ENCODE data around the gene KLRF1. TPM values are rescaled to one million over a fixed set of nuclear protein-coding genes. Genes with fewer than 3 reads are reported as not detected.
"Not testable (repeated sequence)": the region's sequence is repeated elsewhere in the genome, so short reads cannot be mapped to it uniquely, and the experiment has no call there.

Gene KLRF1
- total and polyA plus RNA-seq, 3 experiments from 2014 or later = 52.1 TPM; not detected in 2

DNA sequence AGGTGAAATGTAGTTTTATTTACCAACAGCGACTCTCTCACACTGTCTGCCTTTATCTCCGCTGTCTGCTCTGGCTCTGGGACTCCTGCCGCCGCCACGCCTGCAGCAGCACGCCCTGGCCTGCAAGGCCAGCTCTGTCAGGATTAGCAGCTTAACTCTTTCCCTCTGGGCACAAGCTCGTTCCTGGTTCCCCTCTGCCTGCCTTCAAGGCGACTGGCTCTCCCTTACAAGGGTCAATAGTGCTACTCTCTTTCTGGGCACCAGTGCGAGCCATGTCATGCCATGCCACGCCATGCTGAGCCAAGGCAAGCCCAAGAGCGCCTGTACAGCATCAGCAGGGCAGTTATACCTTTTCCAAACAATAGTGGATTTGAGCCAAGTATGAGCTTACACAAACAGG lies 45.5 kb downstream of the KLRF1 start:
- Histone ChIP-seq H3K27me3 (ENCODE audit: insufficient read depth, low read length, poor library complexity, severe bottlenecking) (no peaks in the 10 kb centered on the region), H3K9me3 (ENCODE audit: low read length) (no peaks in the 10 kb centered on the region), H3K4me1 (ENCODE audit: insufficient read depth, low read length) (peaks cover 4% of the 10 kb centered on the region), H3K27ac (ENCODE audit: low read depth, low read length) (no peak overlapping the region), H3K36me3 (ENCODE audit: insufficient read depth, low read length) (no peaks in the 10 kb centered on the region), H3K4me3 (ENCODE audit: low read length) (no peak overlapping the region)
- no peak for DNase-seq
- H3K9me3 Mint-ChIP-seq = no peaks in the 10 kb centered on the region
- peak overlapping the region in 1 of 8 donors; percentile 40 for H3K27ac Mint-ChIP-seq
- peaks cover 0 to 13% (median 0%) of the 10 kb centered on the region in 3 donors for H3K36me3 Mint-ChIP-seq
- no peaks in the 10 kb centered on the region for H3K27me3 Mint-ChIP-seq
- H3K4me1 Mint-ChIP-seq = peaks cover 13 to 26% (median 18%) of the 10 kb centered on the region in 3 donors
- ChIA-PET POLR2A (no interaction called here), CTCF (interaction anchor here (1.3 kb wide), 1 partner anchor 53 kb away, joined by 4 read pairs; no protein-coding TSS in a partner anchor)
- peak overlapping the region in 1 of 7 donors; percentile 67 for H3K4me3 Mint-ChIP-seq

DNA sequence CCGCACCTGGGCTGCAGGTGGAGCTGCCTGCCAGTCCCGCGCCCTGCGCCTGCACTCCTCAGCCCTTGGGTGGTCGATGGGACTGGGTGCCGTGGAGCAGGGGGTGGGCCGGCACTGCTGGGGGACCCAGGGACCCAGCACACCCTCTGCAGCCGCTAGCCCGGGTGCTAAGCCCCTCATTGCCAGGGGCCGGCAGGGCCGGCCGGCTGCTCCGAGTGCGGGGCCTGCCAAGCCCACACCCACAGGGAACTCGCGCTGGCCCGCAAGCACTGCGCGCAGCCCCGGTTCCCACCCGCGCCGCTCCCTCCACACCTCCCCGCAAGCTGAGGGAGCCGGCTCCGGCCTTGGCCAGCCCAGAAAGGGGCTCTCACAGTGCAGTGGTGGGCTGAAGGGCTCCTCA lies 48.8 kb downstream of the KLRF1 start:
- H3K4me1 ChIP-seq (ENCODE audit: insufficient read depth, low read length); H3K36me3 ChIP-seq (ENCODE audit: insufficient read depth, low read length); H3K4me3 ChIP-seq (ENCODE audit: low read length); POLR2A ChIA-PET; H3K9me3 Mint-ChIP-seq; H3K27me3 ChIP-seq (ENCODE audit: insufficient read depth, low read length, poor library complexity, severe bottlenecking); H3K9me3 ChIP-seq (ENCODE audit: low read length); H3K36me3 Mint-ChIP-seq; H3K27me3 Mint-ChIP-seq; DNase-seq; H3K4me3 Mint-ChIP-seq; H3K27ac Mint-ChIP-seq; H3K27ac ChIP-seq (ENCODE audit: low read depth, low read length): not testable (repeated sequence)
- H3K4me1 Mint-ChIP-seq = peaks cover 9 to 21% (median 21%) of the 10 kb centered on the region in 3 donors
- CTCF ChIA-PET = interaction anchor here (1.0 kb wide), 1 partner anchor 51 kb away, joined by 3 read pairs; no protein-coding TSS in a partner anchor

DNA sequence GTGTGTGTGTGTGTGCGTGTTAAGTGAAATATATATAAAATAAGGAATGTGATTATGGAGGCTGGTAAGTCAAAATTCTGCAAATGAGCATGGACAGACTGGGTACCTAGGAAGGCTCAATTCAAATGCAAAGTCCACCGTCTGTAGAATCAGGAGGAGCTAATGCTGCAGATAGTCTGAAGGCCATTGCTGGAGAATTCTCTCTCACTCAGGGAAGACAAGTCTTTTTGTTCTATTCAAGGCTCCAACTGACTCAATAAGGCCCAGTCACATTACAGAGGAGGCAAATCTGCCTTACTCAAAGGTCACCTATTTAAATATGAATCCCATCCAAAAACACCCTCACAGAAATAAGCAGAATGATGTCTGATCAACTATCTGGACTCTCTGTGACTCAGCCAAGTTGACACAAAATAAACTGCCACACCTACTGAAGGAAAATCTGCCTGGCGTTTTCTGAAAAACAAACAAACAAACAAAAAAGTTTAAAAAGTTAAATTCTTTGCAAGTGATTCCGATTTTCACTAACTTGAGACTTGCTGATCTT lies 53.3 kb downstream of the KLRF1 start:
- POLR2A ChIA-PET = no interaction called here

DNA sequence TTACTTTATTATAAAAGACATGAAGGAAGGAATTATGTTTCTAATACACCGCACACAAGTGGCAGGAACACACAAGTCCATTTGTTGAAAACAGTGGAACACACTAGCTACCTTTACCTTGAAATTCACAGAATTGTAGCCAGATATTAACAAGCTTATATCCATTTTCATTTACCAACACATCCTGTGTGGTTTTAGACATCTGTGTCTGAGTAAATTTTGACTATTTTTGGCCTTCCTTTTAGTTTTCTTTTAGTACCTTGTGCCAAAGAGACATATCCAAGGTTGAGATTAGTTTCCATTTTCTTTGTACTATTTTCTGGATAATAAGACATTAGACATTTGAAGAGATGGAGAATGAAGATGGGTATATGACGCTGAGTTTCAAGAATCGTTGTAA lies 54.0 kb downstream of the KLRF1 start, which contains the start of gene KLRF2:
Gene KLRF2, plus strand, starts transcription at position 244 of the 400 bp plus-strand sequence. Its CDS starts 107 bp downstream, at position 351.
- no peaks in the 10 kb centered on the region for H3K27me3 ChIP-seq (ENCODE audit: insufficient read depth, low read length, poor library complexity, severe bottlenecking)
- Mint-ChIP-seq H3K36me3 (peaks cover 0 to 2% (median 0%) of the 10 kb centered on the region in 3 donors), H3K9me3 (no peaks in the 10 kb centered on the region), H3K27ac (peak within 1 kb of the TSS in 1 of 8 donors; percentile 40), H3K4me1 (peaks cover 8 to 23% (median 15%) of the 10 kb centered on the region in 3 donors), H3K4me3 (no peak within 1 kb of the TSS), H3K27me3 (no peaks in the 10 kb centered on the region)
- DNase-seq = no peak
- H3K4me3 ChIP-seq (ENCODE audit: low read length) = no peak within 1 kb of the TSS
- no peaks in the 10 kb centered on the region for H3K9me3 ChIP-seq (ENCODE audit: low read length)
- no peaks in the 10 kb centered on the region for H3K36me3 ChIP-seq (ENCODE audit: insufficient read depth, low read length)
- H3K27ac ChIP-seq (ENCODE audit: low read depth, low read length) = no peak within 1 kb of the TSS
- H3K4me1 ChIP-seq (ENCODE audit: insufficient read depth, low read length) = no peaks in the 10 kb centered on the region
- ChIA-PET CTCF (no interaction called here), POLR2A (no interaction called here)

More for the DNA sequence above, 53.3 kb downstream of the KLRF1 start:
- no peaks in the 10 kb centered on the region for H3K36me3 ChIP-seq (ENCODE audit: insufficient read depth, low read length)
- H3K27me3 ChIP-seq (ENCODE audit: insufficient read depth, low read length, poor library complexity, severe bottlenecking) = no peaks in the 10 kb centered on the region
- peaks cover 0 to 2% (median 0%) of the 10 kb centered on the region in 3 donors for H3K36me3 Mint-ChIP-seq
- H3K27me3 Mint-ChIP-seq = no peaks in the 10 kb centered on the region
- H3K4me3 ChIP-seq (ENCODE audit: low read length) = no peak overlapping the region
- no peaks in the 10 kb centered on the region for H3K9me3 Mint-ChIP-seq
- CTCF ChIA-PET = no interaction called here
- no peaks in the 10 kb centered on the region for H3K9me3 ChIP-seq (ENCODE audit: low read length)
- peak overlapping the region in 1 of 8 donors; percentile 40 for H3K27ac Mint-ChIP-seq
- DNase-seq = no peak
- H3K4me1 Mint-ChIP-seq = peaks cover 8 to 23% (median 15%) of the 10 kb centered on the region in 3 donors
- H3K4me1 ChIP-seq (ENCODE audit: insufficient read depth, low read length) = no peaks in the 10 kb centered on the region
- no peak overlapping the region for H3K4me3 Mint-ChIP-seq
- no peak overlapping the region for H3K27ac ChIP-seq (ENCODE audit: low read depth, low read length)

DNA sequence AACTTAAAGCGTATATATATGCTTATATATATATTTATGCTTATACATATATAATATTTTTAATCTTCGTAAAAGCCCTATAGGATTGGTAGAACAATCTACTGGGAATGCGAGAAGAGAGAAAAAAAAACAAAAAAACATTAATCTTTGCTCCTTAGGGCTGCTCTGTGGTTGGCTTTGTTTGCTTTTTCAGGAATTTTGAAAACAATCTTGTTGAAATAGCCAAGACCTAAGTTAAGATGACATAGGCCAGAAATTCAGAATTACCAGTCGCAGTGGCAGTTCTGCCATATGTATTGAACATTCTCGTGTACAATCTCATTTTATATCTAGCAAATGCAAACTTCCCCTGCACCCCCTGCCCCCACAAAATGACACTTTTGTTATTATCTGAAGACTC lies 54.7 kb downstream of the KLRF1 start:
- CTCF ChIA-PET = interaction anchor here (0.9 kb wide), 1 partner anchor 68 kb away, joined by 4 read pairs; no protein-coding TSS in a partner anchor
- Mint-ChIP-seq H3K4me3 (no peak overlapping the region), H3K27ac (no peak overlapping the region), H3K4me1 (peaks cover 10 to 23% (median 17%) of the 10 kb centered on the region in 3 donors), H3K36me3 (peaks cover 0 to 2% (median 0%) of the 10 kb centered on the region in 3 donors), H3K27me3 (no peaks in the 10 kb centered on the region), H3K9me3 (no peaks in the 10 kb centered on the region)
- Histone ChIP-seq H3K4me3 (ENCODE audit: low read length) (no peak overlapping the region), H3K27ac (ENCODE audit: low read depth, low read length) (no peak overlapping the region), H3K4me1 (ENCODE audit: insufficient read depth, low read length) (no peaks in the 10 kb centered on the region), H3K27me3 (ENCODE audit: insufficient read depth, low read length, poor library complexity, severe bottlenecking) (no peaks in the 10 kb centered on the region), H3K9me3 (ENCODE audit: low read length) (no peaks in the 10 kb centered on the region), H3K36me3 (ENCODE audit: insufficient read depth, low read length) (no peaks in the 10 kb centered on the region)
- POLR2A ChIA-PET = no interaction called here
- DNase-seq = no peak

DNA sequence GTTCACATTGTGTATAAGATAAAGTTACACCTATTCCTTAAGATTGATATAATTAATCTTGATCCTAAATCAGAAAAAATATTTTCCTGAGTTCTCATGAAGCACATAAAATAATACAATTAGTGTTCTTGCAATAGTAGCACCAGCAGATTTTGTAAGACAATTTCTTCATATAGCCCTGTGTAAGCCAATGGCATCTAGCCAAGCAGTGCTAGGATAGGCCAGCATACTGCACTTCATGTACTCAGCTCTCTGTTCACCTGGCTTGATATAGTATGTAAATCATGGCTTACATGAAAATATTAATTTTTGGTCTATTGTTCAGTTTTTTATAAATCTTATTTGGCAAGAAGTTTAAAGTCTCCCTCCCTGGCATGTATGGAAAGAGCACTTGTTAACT lies 55.9 kb downstream of the KLRF1 start:
- CTCF ChIA-PET = interaction anchor here (0.9 kb wide), 1 partner anchor 69 kb away, joined by 4 read pairs; no protein-coding TSS in a partner anchor

DNA sequence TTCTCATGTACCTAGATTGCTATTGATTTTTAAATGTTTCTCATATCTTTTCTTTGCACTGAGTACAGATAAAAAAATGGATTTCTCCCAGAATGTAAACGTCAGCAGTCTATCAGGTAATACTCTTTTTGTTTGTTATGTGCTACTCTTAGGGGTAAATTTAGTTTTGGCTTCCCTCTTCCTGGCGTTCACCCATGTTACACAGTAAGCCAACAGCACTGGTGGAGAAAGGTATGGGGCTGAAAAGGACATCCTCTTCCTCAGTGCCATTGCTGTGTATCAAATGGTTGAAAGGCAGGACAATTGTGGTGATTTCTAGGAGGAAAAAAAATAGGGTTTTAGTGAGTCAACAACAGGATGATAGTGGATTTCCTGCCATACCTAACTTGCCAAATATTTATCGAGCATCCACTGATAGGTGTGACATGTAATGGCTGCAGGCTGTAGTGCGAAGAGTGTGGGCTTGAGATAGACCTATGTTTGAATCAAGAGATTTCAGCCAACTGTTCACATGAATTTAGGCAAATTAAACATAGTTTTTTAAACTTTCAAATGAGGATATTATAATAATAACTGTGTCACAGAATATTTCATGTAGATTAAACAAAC lies 61.5 kb downstream of the KLRF1 start:
- DNase-seq = no peak
- H3K27ac Mint-ChIP-seq = peak overlapping the region in 7 of 8 donors; percentile 4 to 89 (median 71)
- Histone ChIP-seq H3K27ac (ENCODE audit: low read depth, low read length) (no peak overlapping the region), H3K9me3 (ENCODE audit: low read length) (no peaks in the 10 kb centered on the region), H3K4me1 (ENCODE audit: insufficient read depth, low read length) (peaks cover 5% of the 10 kb centered on the region), H3K4me3 (ENCODE audit: low read length) (no peak overlapping the region), H3K36me3 (ENCODE audit: insufficient read depth, low read length) (no peaks in the 10 kb centered on the region), H3K27me3 (ENCODE audit: insufficient read depth, low read length, poor library complexity, severe bottlenecking) (no peaks in the 10 kb centered on the region)
- H3K9me3 Mint-ChIP-seq = no peaks in the 10 kb centered on the region
- POLR2A ChIA-PET = no interaction called here
- no peaks in the 10 kb centered on the region for H3K36me3 Mint-ChIP-seq
- H3K4me3 Mint-ChIP-seq = peak overlapping the region in 5 of 7 donors; percentile 7 to 73 (median 21)
- H3K4me1 Mint-ChIP-seq = peaks cover 15 to 23% (median 17%) of the 10 kb centered on the region in 3 donors
- CTCF ChIA-PET = no interaction called here
- no peaks in the 10 kb centered on the region for H3K27me3 Mint-ChIP-seq

More for the DNA sequence above, 55.9 kb downstream of the KLRF1 start:
- H3K27ac ChIP-seq (ENCODE audit: low read depth, low read length) = no peak overlapping the region
- Mint-ChIP-seq H3K9me3 (no peaks in the 10 kb centered on the region), H3K27ac (no peak overlapping the region), H3K27me3 (no peaks in the 10 kb centered on the region), H3K4me3 (no peak overlapping the region), H3K36me3 (peaks cover 0 to 2% (median 0%) of the 10 kb centered on the region in 3 donors), H3K4me1 (peaks cover 10 to 23% (median 20%) of the 10 kb centered on the region in 3 donors)
- no peaks in the 10 kb centered on the region for H3K27me3 ChIP-seq (ENCODE audit: insufficient read depth, low read length, poor library complexity, severe bottlenecking)
- H3K4me3 ChIP-seq (ENCODE audit: low read length) = no peak overlapping the region
- POLR2A ChIA-PET = no interaction called here
- no peaks in the 10 kb centered on the region for H3K9me3 ChIP-seq (ENCODE audit: low read length)
- DNase-seq = no peak
- no peaks in the 10 kb centered on the region for H3K36me3 ChIP-seq (ENCODE audit: insufficient read depth, low read length)
- no peaks in the 10 kb centered on the region for H3K4me1 ChIP-seq (ENCODE audit: insufficient read depth, low read length)

All from CD8-positive, alpha-beta memory T cell (primary cell).